K562 (cell line): ENCODE data around the gene FASTK. TPM values are rescaled to one million over a fixed set of nuclear protein-coding genes. Genes with fewer than 3 reads are reported as not detected.
A peak's percentile ranks its signal among the peaks of the same experiment; 100 is the strongest.

Source experiments
- ATAC-seq: fragments of 200-7000 bp; cut with Tn5 transposase; 3 replicates; pipeline ENCODE4 v1.9.1; 2020; ENCODE audit warnings: moderate library complexity
- BruUV-seq: library from RNA; stranded (reverse); fragments of 400-500 nt; replicated peaks from 2 replicates; lab custom pipeline; 2021; lab: Mats Ljungman, UMichigan
- CTCF ChIA-PET: fragments of 300-600 bp; formaldehyde crosslinking; extraction: SDS; loops from one replicate; lab custom pipeline; 2021; ENCODE audit warnings: low intra/inter-chr PET ratio; lab: Yijun Ruan, JAX
- POLR2A ChIA-PET: fragments of 300-600, 350-650 bp; sonication (Branson Sonifier 250); formaldehyde crosslinking; extraction: SDS; loops from one replicate; lab custom pipeline; 2021; ENCODE audit warnings: antibody characterized with exemption, inconsistent platforms; lab: Yijun Ruan, JAX
- DNase-seq, 4 experiments: peaks; one replicate each; pipeline versions ENCODE4 v3.0.0 to v3.0.0-alpha.2; 2011 to 2018; ENCODE audit warnings: low spot score in 3 of 4, mixed read lengths in 3 of 4; ENCODE audit errors: extremely low read depth in 1 of 4
- FAIRE-seq: peaks from 2 replicates; lab custom pipeline; 2011; peaks lifted over from hg19 to GRCh38; lab: Jason Lieb, UNC
- H2AFZ ChIP-seq: 2 replicates; pipeline ENCODE4 v1.6.0; 2011; ENCODE audit warnings: low read depth, low read length, control low read depth, inconsistent platforms
- H3K27ac ChIP-seq: fragments of 200-600 bp; 3 replicates; pipeline ENCODE4 v1.8.0; 2011; ENCODE audit warnings: low read depth, mild to moderate bottlenecking, control low read depth, inconsistent platforms, low read length, moderate library complexity, mixed read lengths; ENCODE audit errors: extremely low read depth
- H3K27me3 ChIP-seq, 2 experiments: fragments of 300-600 bp in 1 of 2; 2 replicates in 1 of 2; 3 replicates in 1 of 2; pipeline versions ENCODE4 v1.6.0 to v1.8.0; 2011; ENCODE audit warnings: inconsistent platforms in 2 of 2, low read length in 2 of 2, mild to moderate bottlenecking in 1 of 2, mixed read lengths in 1 of 2, moderate library complexity in 1 of 2; ENCODE audit not compliant: control insufficient read depth in 2 of 2, insufficient read depth in 2 of 2
- H3K36me3 ChIP-seq: fragments of 300-600 bp; 3 replicates; pipeline ENCODE4 v1.8.0; 2011; ENCODE audit warnings: mild to moderate bottlenecking, low read length, inconsistent platforms; ENCODE audit not compliant: control insufficient read depth, insufficient read depth
- H3K4me1 ChIP-seq, 2 experiments: fragments of 200-600 bp in 1 of 2; replicated peaks in 1 of 2; 2 replicates in 1 of 2; 3 replicates in 1 of 2; pipeline versions ENCODE4 v1.5.1 to v1.8.0; 2011; ENCODE audit warnings: inconsistent platforms in 2 of 2, low read length in 2 of 2, mild to moderate bottlenecking in 1 of 2, mixed read lengths in 1 of 2, moderate library complexity in 1 of 2; ENCODE audit not compliant: control insufficient read depth in 2 of 2, insufficient read depth in 2 of 2
- H3K4me2 ChIP-seq: 2 replicates; pipeline ENCODE4 v1.6.1; 2011; ENCODE audit warnings: low read length, control low read depth, inconsistent platforms, mixed read lengths; ENCODE audit not compliant: insufficient read depth
- H3K4me3 ChIP-seq: fragments of 200-600 bp; sonication (generic), shearing (Covaris generic); 2 replicates; pipeline ENCODE4 v1.5.1; 2016; ENCODE audit warnings: control low read depth, inconsistent platforms
- H3K79me2 ChIP-seq: fragments of 200-600 bp; 3 replicates; pipeline ENCODE4 v1.8.0; 2011; ENCODE audit warnings: low read length, inconsistent platforms; ENCODE audit not compliant: control insufficient read depth, insufficient read depth
- H3K9ac ChIP-seq, 2 experiments: 2 replicates each; pipeline versions ENCODE4 v1.6.0 to v1.6.1; 2011; ENCODE audit warnings: low read depth in 2 of 2, low read length in 2 of 2, control low read depth in 1 of 2, inconsistent platforms in 1 of 2, mild to moderate bottlenecking in 1 of 2, mixed read lengths in 1 of 2; ENCODE audit not compliant: insufficient read depth in 1 of 2
- H3K9me1 ChIP-seq: one replicate; pipeline ENCODE4 v1.6.0; 2011; ENCODE audit warnings: inconsistent platforms, mild to moderate bottlenecking, low read length, moderate library complexity; ENCODE audit not compliant: control insufficient read depth, insufficient read depth
- H3K9me3 ChIP-seq: replicated peaks from 2 replicates; pipeline ENCODE4 v1.5.1; 2011; ENCODE audit warnings: low read depth, low read length, inconsistent platforms; ENCODE audit not compliant: control insufficient read depth, insufficient read depth
- H4K20me1 ChIP-seq: replicated peaks from 2 replicates; pipeline ENCODE4 v1.6.1; 2011; ENCODE audit warnings: low read length, inconsistent platforms, mixed read lengths; ENCODE audit not compliant: control insufficient read depth, insufficient read depth
- DDX20 ChIP-seq: fragments of 450-650 bp; IDR thresholded peaks from 2 replicates; pipeline ENCODE4 v1.6.1; 2016; ENCODE audit warnings: missing genetic modification characterization, low read depth, mild to moderate bottlenecking, missing compliant biosample characterization, moderate library complexity
- EGR1 ChIP-seq: fragments of 450-650 bp; conservative IDR thresholded peaks from 2 replicates; pipeline ENCODE4 v1.6.1; 2017; ENCODE audit warnings: mild to moderate bottlenecking
- ETS2 ChIP-seq: IDR thresholded peaks from 2 replicates; pipeline ENCODE4 v1.6.1; 2016; ENCODE audit warnings: borderline replicate concordance, missing genetic modification characterization, mild to moderate bottlenecking, moderate library complexity, missing compliant biosample characterization; ENCODE audit not compliant: poor library complexity, severe bottlenecking
- FOXA1 ChIP-seq: fragments of 450-650 bp; IDR thresholded peaks from 2 replicates; pipeline ENCODE4 v1.6.1; 2016; ENCODE audit warnings: mild to moderate bottlenecking, borderline replicate concordance
- GATAD2A ChIP-seq: fragments of 450-650 bp; IDR thresholded peaks from 2 replicates; pipeline ENCODE4 v1.6.1; 2017
- MCM5 ChIP-seq: fragments of 450-650 bp; IDR thresholded peaks from 2 replicates; pipeline ENCODE4 v1.6.1; 2016; ENCODE audit warnings: low read depth
- POLR3G ChIP-seq: IDR thresholded peaks from 2 replicates; pipeline ENCODE4 v1.6.1; 2011; ENCODE audit not compliant: insufficient read length, insufficient replicate concordance; ENCODE audit errors: extremely low read depth
- RBBP5 ChIP-seq: fragments of 200-600 bp; sonication (generic); IDR thresholded peaks from 2 replicates; pipeline ENCODE4 v1.6.1; 2012; ENCODE audit warnings: borderline replicate concordance, mild to moderate bottlenecking, low read length, control low read depth, inconsistent platforms; ENCODE audit not compliant: insufficient read depth, poor library complexity, severe bottlenecking
- RBFOX2 ChIP-seq: fragments of 200-400 bp; formaldehyde crosslinking; IDR thresholded peaks from 2 replicates; pipeline ENCODE4 v1.6.1; 2017; ENCODE audit warnings: low read depth, mild to moderate bottlenecking, low read length, moderate library complexity
- RBM34 ChIP-seq: fragments of 200-400 bp; formaldehyde crosslinking; IDR thresholded peaks from 2 replicates; pipeline ENCODE4 v1.6.1; 2018; ENCODE audit warnings: low read length, borderline replicate concordance; ENCODE audit not compliant: insufficient read depth
- TEAD4 ChIP-seq, 2 experiments: sonication (generic) in 1 of 2; formaldehyde crosslinking in 1 of 2; IDR thresholded peaks; 2 replicates each; pipeline versions ENCODE4 v1.6.1 to v1.8.0; 2012 to 2022; ENCODE audit warnings: borderline replicate concordance in 1 of 2, inconsistent platforms in 1 of 2, low read length in 1 of 2, mild to moderate bottlenecking in 1 of 2, missing genetic modification reagents in 1 of 2
- TFAP4 ChIP-seq: sonication (generic); formaldehyde crosslinking; IDR thresholded peaks from 2 replicates; pipeline ENCODE4 v1.8.0; 2022; ENCODE audit warnings: missing genetic modification reagents, mild to moderate bottlenecking, moderate library complexity, borderline replicate concordance
- ZBTB17 ChIP-seq: fragments of 450-650 bp; formaldehyde crosslinking; IDR thresholded peaks from 2 replicates; pipeline ENCODE4 v1.4.0; 2020; ENCODE audit warnings: mild to moderate bottlenecking
- ZBTB33 ChIP-seq: sonication (generic); formaldehyde crosslinking; IDR thresholded peaks from 2 replicates; pipeline ENCODE4 v1.8.1; 2023; ENCODE audit warnings: mild to moderate bottlenecking, missing genetic modification reagents
- ZC3H4 ChIP-seq: sonication (generic); formaldehyde crosslinking; IDR thresholded peaks from 2 replicates; pipeline ENCODE4 v1.9.0; 2021; ENCODE audit warnings: missing genetic modification reagents, borderline replicate concordance
- WGBS: fragments of 100-300 bp; shearing (Covaris generic); methylation state at CpG from one replicate; pipeline ENCODE4 v1.1.6; 2016; ENCODE audit warnings: low coverage, mixed read lengths; ENCODE audit not compliant: insufficient coverage; ENCODE audit errors: missing lambda C conversion rate; 5-methylcytosine and 5-hydroxymethylcytosine counted together
- in situ Hi-C: fragments of 300-500 bp; cut with MboI; formaldehyde crosslinking; loops from 4 replicates; pipeline ENCODE4 v1.15.0; 2018; ENCODE audit warnings: inconsistent platforms, mixed read lengths
- intact Hi-C: fragments of 100-400 bp; cut with micrococcal nuclease; formaldehyde crosslinking; loops from 2 replicates; pipeline ENCODE4 v1.14.2; 2022
- polyA plus RNA-seq, 8 experiments: library from polyadenylated mRNA; depleted of rRNA in 4 of 8; stranded (reverse) in 5 of 8; unstranded in 3 of 8; fragments of >200 nt; fragmentation: Nextera tagmentation in 2 of 8; fragmentation: Illumina TruSeq in 1 of 8; extraction: Ambion mirVana in 2 of 8; extraction: Trizol in 1 of 8; gene quantifications; 2 replicates each; pipeline versions ENCODE4 v1.2.1 to v1.2.3, GENCODE V29; 2011 to 2014; ENCODE audit warnings: inconsistent platforms in 1 of 8, missing spikeins in 1 of 8
- total RNA-seq, 7 experiments: library from RNA; depleted of rRNA in 6 of 7; stranded (reverse); fragments of >200 nt in 6 of 7; fragmentation: Illumina TruSeq in 2 of 7; extraction: Trizol in 2 of 7; gene quantifications; 2 replicates each; pipeline versions ENCODE4 v1.2.1 to v1.2.3, GENCODE V29; 2011 to 2021; ENCODE audit warnings: low replicate concordance in 1 of 7

Gene FASTK
- total and polyA plus RNA-seq, 9 of the 15 experiments (the other 6 are each of a cell fraction or from before 2014, with no cell fraction given): 0.51 to 150 (median 48.2) TPM

DNA sequence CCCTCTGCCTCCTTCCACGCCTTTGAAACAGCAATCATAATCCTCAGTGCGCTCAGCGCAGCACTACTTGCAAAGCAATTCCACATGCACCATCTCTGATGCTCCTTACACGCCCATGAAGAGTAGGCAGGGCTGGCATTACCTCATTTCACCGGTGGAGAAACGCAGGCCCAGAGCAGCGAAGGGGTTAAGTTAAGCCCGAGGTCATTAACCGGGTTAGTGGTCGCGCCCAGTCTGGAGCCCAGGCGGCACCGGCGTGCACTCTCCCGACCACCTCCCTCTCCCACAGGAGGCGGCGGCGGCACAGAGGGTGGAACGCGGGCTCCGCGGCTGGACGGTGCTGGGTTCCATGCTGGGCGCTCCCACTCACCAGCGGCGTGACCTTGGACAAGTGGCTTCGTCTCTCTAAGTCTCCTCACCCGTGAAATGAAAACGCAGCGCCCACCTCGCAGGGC is 515 bp downstream of the FASTK start (continued):
- TF ChIP-seq ETS2 (tag) (no peak), DDX20 (tag) (no peak), FOXA1 (no peak), RBBP5 (no peak), GATAD2A (no peak)

- POLR2A ChIA-PET: interaction anchor here (0.6 to 2.8 kb wide), 6 partner anchors 8 to 69 kb away, joined by 3 to 18 read pairs (median 4); no protein-coding TSS in a partner anchor
- CTCF ChIA-PET: no interaction called here
- TF ChIP-seq TEAD4 (IDR thresholded peaks at IDR 0.05; ENCODE audit: low read length) (no peak), TEAD4 (CRISPR knock-in tag; IDR thresholded peaks at IDR 0.05; ENCODE audit: borderline replicate concordance) (0 out of 2 replicates have a peak, but pooled peaks have one; percentile 52), EGR1 (no peak), MCM5 (no peak), TFAP4 (CRISPR knock-in tag) (peak; percentile 30; the same call in 1 of the 2 replicates), ZC3H4 (CRISPR knock-in tag) (0 out of 2 replicates have a peak, but pooled peaks have one; percentile 17), POLR3G (no peak), RBM34 (no peak), RBFOX2 (no peak), ZBTB33 (peak; percentile 46; the same call in 1 of the 2 replicates), ZBTB17 (peak; percentile 87)
Measured at GRCh38 chr7:151079199-151079910, 1.3 kb downstream of the FASTK start.

More at GRCh38 chr7:151079199-151079910, 1.3 kb downstream of the FASTK start:
- Histone ChIP-seq H3K9me1 (no peaks in the 10 kb centered on the region), H3K9ac (peak overlapping the region; percentile 94 to 97), H3K79me2 (peaks cover 46% of the 10 kb centered on the region), H3K4me1 (peaks cover 39 to 86% of the 10 kb centered on the region in 2 experiments), H4K20me1 (peaks cover 5% of the 10 kb centered on the region), H2AFZ (no peak overlapping the region), H3K27me3 (no peaks in the 10 kb centered on the region), H3K4me2 (peak overlapping the region; percentile 97), H3K36me3 (peaks cover 63% of the 10 kb centered on the region), H3K27ac (peak overlapping the region; percentile 94), H3K4me3 (peak overlapping the region; percentile 89), H3K9me3 (no peaks in the 10 kb centered on the region)
- intact Hi-C loops (no loop called here), in situ Hi-C loops (no loop called here)
- no TSS peak for BruUV-seq
- FAIRE-seq: no peak
- 71% methylated on average over 27 of the region's 27 CpGs for WGBS
- DNase-seq: no peak
- no peak for ATAC-seq
